HUDEP-2 (cell line): Measurements from ENCODE around the gene AFAP1L1.
"Not testable (repeated sequence)": the region's sequence is repeated elsewhere in the genome, so short reads cannot be mapped to it uniquely, and the experiment has no call there.

Experiments used
- DNase-seq, 76 experiments: peaks; one replicate each; lab custom pipeline; 2025; ENCODE audit not compliant: unreplicated experiment in 76 of 76; lab: John Stamatoyannopoulos, UW

AFAP1L1 gene

GRCh38 chr5:149386166-149386565 is 114.5 kb downstream of the AFAP1L1 start:
- no peak for DNase-seq

GRCh38 chr5:149387081-149387631 is 115.5 kb downstream of the AFAP1L1 start:
- DNase-seq, result no peak

- no peak for DNase-seq
These were observed 116.3 kb downstream of the AFAP1L1 start for GRCh38 chr5:149387982-149388381.

GRCh38 chr5:149388498-149389190 is 117.0 kb downstream of the AFAP1L1 start:
- DNase-seq, result peak in 1 of 76 experiments; percentile 1

- no peak for DNase-seq
These were observed 118.2 kb downstream of the AFAP1L1 start for GRCh38 chr5:149389552-149390495.

- not testable (repeated sequence) for DNase-seq
These were observed 119.4 kb downstream of the AFAP1L1 start for GRCh38 chr5:149391076-149391475.
